ENCODE data around the gene MMP17. TPM values are rescaled to one million over a fixed set of nuclear protein-coding genes. Genes with fewer than 3 reads are reported as not detected.

MMP17 gene
- total and polyA plus RNA-seq, 10 of the 15 experiments (the other 5 are each of a cell fraction or from before 2014, with no cell fraction given), result 0.11 to 0.28 (median 0.23) TPM; not detected in 7

DNA sequence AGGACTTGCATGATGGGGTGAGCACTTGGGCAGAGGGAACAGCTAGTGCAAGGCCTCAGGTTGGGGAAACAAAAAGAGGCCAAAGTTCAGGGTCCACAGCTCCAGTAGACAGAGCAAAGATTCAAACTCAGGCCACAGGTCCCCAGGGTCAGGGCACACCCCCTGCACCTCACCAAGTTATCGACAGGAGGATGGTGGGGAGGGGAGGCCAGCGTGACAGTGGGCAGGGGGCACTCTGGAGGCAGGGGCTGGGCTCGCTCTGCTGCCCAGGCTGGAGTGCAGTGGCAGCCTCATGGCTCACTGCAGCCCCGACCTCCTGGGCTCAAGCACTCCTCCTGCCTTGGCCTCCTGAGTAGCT, 33.9 kb downstream of the MMP17 start (continued):
- TF ChIP-seq NR2C2 (IDR thresholded peaks at IDR 0.05; ENCODE audit: borderline replicate concordance, control insufficient read depth, insufficient read length, low read depth), result no peak
- no peak for TF ChIP-seq PML (IDR thresholded peaks at IDR 0.05; ENCODE audit: low read length)
- no peak for TF ChIP-seq MYC (IDR thresholded peaks at IDR 0.05; ENCODE audit: insufficient read depth, insufficient read length, insufficient replicate concordance, low read length, severe bottlenecking)
- TF ChIP-seq CHD4 (IDR thresholded peaks at IDR 0.05), result no peak
- no peak for TF ChIP-seq CREB1 (IDR thresholded peaks at IDR 0.05; ENCODE audit: low read depth)
- TF ChIP-seq, protein P1, sequence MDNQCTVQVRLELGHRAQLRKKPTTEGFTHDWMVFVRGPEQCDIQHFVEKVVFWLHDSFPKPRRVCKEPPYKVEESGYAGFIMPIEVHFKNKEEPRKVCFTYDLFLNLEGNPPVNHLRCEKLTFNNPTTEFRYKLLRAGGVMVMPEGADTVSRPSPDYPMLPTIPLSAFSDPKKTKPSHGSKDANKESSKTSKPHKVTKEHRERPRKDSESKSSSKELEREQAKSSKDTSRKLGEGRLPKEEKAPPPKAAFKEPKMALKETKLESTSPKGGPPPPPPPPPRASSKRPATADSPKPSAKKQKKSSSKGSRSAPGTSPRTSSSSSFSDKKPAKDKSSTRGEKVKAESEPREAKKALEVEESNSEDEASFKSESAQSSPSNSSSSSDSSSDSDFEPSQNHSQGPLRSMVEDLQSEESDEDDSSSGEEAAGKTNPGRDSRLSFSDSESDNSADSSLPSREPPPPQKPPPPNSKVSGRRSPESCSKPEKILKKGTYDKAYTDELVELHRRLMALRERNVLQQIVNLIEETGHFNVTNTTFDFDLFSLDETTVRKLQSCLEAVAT (IDR thresholded peaks at IDR 0.05), result no peak
- TF ChIP-seq GABPA (IDR thresholded peaks at IDR 0.05; ENCODE audit: low read depth), result no peak
- no peak for TF ChIP-seq ZNF274 (IDR thresholded peaks at IDR 0.05; ENCODE audit: insufficient read depth, insufficient read length)
- TF ChIP-seq JUND (IDR thresholded peaks at IDR 0.05; ENCODE audit: low read depth, low read length), result no peak
- TF ChIP-seq SUZ12 (IDR thresholded peaks at IDR 0.05; ENCODE audit: unreplicated experiment), result no peak
- TF ChIP-seq MEF2B (IDR thresholded peaks at IDR 0.05; ENCODE audit: partially characterized antibody, poor library complexity, severe bottlenecking), result no peak

DNA sequence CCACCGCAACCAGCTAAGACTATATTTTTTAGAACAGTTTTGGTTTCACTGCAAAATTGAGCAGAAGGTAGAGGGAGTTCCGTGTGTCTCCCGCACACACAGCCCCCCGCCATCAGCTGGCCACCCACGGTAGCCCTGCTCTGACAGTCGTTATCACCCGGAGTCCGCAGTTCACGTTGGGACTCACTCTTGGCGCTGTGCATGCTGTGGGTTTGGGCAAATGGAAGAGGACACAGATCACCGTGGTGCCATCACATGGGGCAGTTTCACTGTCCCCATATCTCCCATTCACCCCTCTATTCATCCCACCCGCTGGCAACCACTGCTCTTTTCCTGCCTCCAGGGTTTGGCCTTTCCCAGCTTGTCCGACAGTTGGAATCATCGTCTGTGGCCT, 34.4 kb downstream of the MMP17 start:
- no peak overlapping the region for H3K27ac ChIP-seq (ENCODE audit: control insufficient read depth, insufficient read depth)
- no peaks in the 10 kb centered on the region for H3K4me1 ChIP-seq (ENCODE audit: control insufficient read depth, insufficient read depth, low read length)
- WGBS (ENCODE audit: insufficient coverage, insufficient replicate concordance, low lambda C conversion rate, missing lambda C conversion rate), result 53% methylated on average over 14 of the region's 14 CpGs
- no peak for FAIRE-seq
- TF ChIP-seq NR2C2 (IDR thresholded peaks at IDR 0.05; ENCODE audit: borderline replicate concordance, control insufficient read depth, insufficient read length, low read depth) (no peak), DPF2 (IDR thresholded peaks at IDR 0.05) (no peak)
- POLR2A ChIA-PET, result no interaction called here
- SMC1A ChIA-PET (ENCODE audit: uncharacterized antibody, unreplicated experiment), result no interaction called here
- H3K27me3 ChIP-seq (replicated peaks in 1 of 2; ENCODE audit: control insufficient read depth in 2 of 2, insufficient read depth in 2 of 2, low read length in 1 of 2), result no peaks in the 10 kb centered on the region
- no peaks in the 10 kb centered on the region for H3K36me3 ChIP-seq (ENCODE audit: control insufficient read depth in 2 of 2, insufficient read depth in 2 of 2, low read length in 1 of 2)
- no peaks in the 10 kb centered on the region for H3K9me3 ChIP-seq (replicated peaks; ENCODE audit: control insufficient read depth, insufficient read depth, low read length)
- H3K79me2 ChIP-seq (ENCODE audit: control insufficient read depth, insufficient read depth, low read length), result no peaks in the 10 kb centered on the region
- DNase-seq (ENCODE audit: low read depth, low spot score), result no peak
- H3K9ac ChIP-seq (ENCODE audit: control insufficient read depth, insufficient read depth, low read length), result no peak overlapping the region
- RAD21 ChIA-PET (ENCODE audit: unreplicated experiment), result no interaction called here
- no peaks in the 10 kb centered on the region for H4K20me1 ChIP-seq (ENCODE audit: control insufficient read depth, insufficient read depth)
- in situ Hi-C loops (cut with MboI) (no loop called here), intact Hi-C loops (cut with micrococcal nuclease; ENCODE audit: unreplicated experiment) (no loop called here)
- H2AFZ ChIP-seq (ENCODE audit: control insufficient read depth, low read depth, low read length), result no peak overlapping the region
- no TSS peak for BruUV-seq (replicated peaks)
- no peak overlapping the region for H3K4me3 ChIP-seq
- no peak overlapping the region for H3K4me2 ChIP-seq (ENCODE audit: control insufficient read depth, insufficient read depth)
- no peak for ATAC-seq
- CTCF ChIA-PET, result no interaction called here

Data from GM12878 (cell line).